Transverse colon (tissue), 4 donors: Measurements from ENCODE around the gene PPP1R15B. TPM values are rescaled to one million over a fixed set of nuclear protein-coding genes. Genes with fewer than 3 reads are reported as not detected.

Source experiments
- DNase-seq: peaks from one replicate; pipeline ENCODE4 v3.0.0-alpha.2; 2019
- H3K27ac ChIP-seq, 4 donors: fragments of 200-600 bp; sonication (generic); 2 replicates each; pipeline ENCODE4 v1.5.1; 2016 to 2018; ENCODE audit warnings: inconsistent platforms in 4 of 4
- H3K27me3 ChIP-seq: fragments of 200-600 bp; sonication (generic); 2 replicates; pipeline ENCODE4 v1.5.1; 2017; ENCODE audit warnings: inconsistent platforms
- H3K36me3 ChIP-seq, 4 donors: fragments of 200-600 bp; sonication (generic); 2 replicates each; pipeline ENCODE4 v1.5.1; 2017 to 2019; ENCODE audit warnings: inconsistent platforms in 4 of 4
- H3K4me1 ChIP-seq, 4 donors: fragments of 200-600 bp; sonication (generic); 2 replicates each; pipeline ENCODE4 v1.5.1; 2017 to 2020; ENCODE audit warnings: inconsistent platforms in 4 of 4
- H3K4me3 ChIP-seq, 4 donors: fragments of 200-600 bp; sonication (generic); 1 replicate in 1 of 4; 2 replicates in 3 of 4; pipeline versions ENCODE4 v1.5.1 to v1.6.1; 2017 to 2019; ENCODE audit warnings: inconsistent platforms in 4 of 4
- H3K9me3 ChIP-seq, 2 donors: fragments of 200-600 bp; sonication (generic); 2 replicates each; pipeline ENCODE4 v1.5.1; 2017 to 2019; ENCODE audit warnings: inconsistent platforms in 2 of 2
- EP300 ChIP-seq: sonication (generic); formaldehyde crosslinking; IDR thresholded peaks from one replicate; pipeline ENCODE4 v1.6.1; 2017; ENCODE audit warnings: antibody characterized with exemption, low read depth
- POLR2A ChIP-seq: fragments of 450-650 bp; IDR thresholded peaks from one replicate; pipeline ENCODE4 v1.6.1; 2016; ENCODE audit warnings: antibody characterized with exemption, mild to moderate bottlenecking, moderate library complexity
- POLR2AphosphoS5 ChIP-seq, 3 donors: sonication (generic); formaldehyde crosslinking; IDR thresholded peaks; one replicate each; pipeline ENCODE4 v1.6.1; 2016; ENCODE audit warnings: antibody characterized with exemption in 3 of 3
- WGBS, 2 donors: methylation state at CpG; one replicate each; pipeline ENCODE4 v1.1.5; 2018; ENCODE audit warnings: low coverage in 1 of 2; 5-methylcytosine and 5-hydroxymethylcytosine counted together
- in situ Hi-C, 4 donors: fragments of 200-750 bp; cut with MboI; loops; one replicate each; pipeline versions ENCODE4 v1.15.0 to v1.15.1; 2017; ENCODE audit warnings: low sequenced_read_pairs in 3 of 4, low pct_ligation_motif_present in 1 of 4, low pct_unique_long_range_greater_than_20kb in 1 of 4
- intact Hi-C: fragments of 100-400 bp; cut with DNase I; formaldehyde crosslinking; loops from one replicate; pipeline ENCODE4 v1.15.1; 2023; ENCODE audit warnings: low total_unique reads
- total RNA-seq, 4 donors: library from RNA; depleted of rRNA; stranded (reverse); fragments of >200 nt; gene quantifications; one replicate each; pipeline ENCODE4 v1.1.0, GENCODE V29; 2016
- TF ChIP-seq, protein P1 (sequence below), 5 experiments: fragments of 200-600 bp in 3 of 5; fragments of 450-650 bp in 2 of 5; sonication (generic) in 3 of 5; IDR thresholded peaks; 1 replicate in 2 of 5; 2 replicates in 3 of 5; pipeline ENCODE4 v1.5.1; 2016 to 2017; ENCODE audit warnings: antibody characterized with exemption in 5 of 5, inconsistent platforms in 3 of 5, mild to moderate bottlenecking in 2 of 5, moderate library complexity in 1 of 5

PPP1R15B gene
- total RNA-seq, 4 donors from 2014 or later = 30.8 to 74.2 (median 54.5) TPM

DNA sequence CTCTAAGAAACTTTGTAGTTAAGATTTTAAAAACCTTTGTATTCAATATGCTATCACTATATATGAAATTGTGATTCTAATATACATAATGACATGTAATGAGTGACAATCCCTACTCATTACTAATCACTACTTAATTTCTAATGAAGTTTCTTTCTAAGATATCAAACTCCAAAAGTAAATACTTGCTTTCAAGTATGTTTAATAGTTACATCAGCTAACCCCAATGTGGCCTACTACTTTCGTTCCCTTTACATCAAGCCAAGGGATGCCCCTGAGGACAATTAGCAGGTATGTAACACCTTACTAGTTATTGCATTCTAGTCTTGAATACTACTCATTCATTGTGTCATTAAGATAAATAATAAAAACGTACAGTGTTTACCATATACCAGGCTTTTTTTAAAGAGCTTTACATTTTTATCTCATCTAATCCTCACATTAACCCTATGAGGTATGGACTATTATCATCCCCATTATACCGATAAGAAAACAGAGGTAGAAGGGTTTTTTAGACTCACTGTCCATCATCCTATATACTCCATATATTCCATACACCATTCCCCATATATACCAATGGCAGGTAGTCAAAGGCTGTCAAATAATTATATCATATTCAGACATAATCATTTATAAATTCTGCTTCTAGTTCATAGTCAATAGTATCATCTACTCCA, 4.2 kb downstream of the PPP1R15B start:
- Histone ChIP-seq H3K4me1 (peaks cover 19 to 39% (median 35%) of the 10 kb centered on the region in 4 donors), H3K27ac (peak overlapping the region; percentile 97 to 100 (median 100)), H3K9me3 (no peaks in the 10 kb centered on the region), H3K36me3 (peaks cover 0 to 30% (median 14%) of the 10 kb centered on the region in 4 donors), H3K4me3 (peak overlapping the region; percentile 63 to 94 (median 82)), H3K27me3 (no peaks in the 10 kb centered on the region)
- WGBS, 2 donors = 0 to 1% methylated on average over 3 of the region's 3 CpGs
- TF ChIP-seq, protein P1, sequence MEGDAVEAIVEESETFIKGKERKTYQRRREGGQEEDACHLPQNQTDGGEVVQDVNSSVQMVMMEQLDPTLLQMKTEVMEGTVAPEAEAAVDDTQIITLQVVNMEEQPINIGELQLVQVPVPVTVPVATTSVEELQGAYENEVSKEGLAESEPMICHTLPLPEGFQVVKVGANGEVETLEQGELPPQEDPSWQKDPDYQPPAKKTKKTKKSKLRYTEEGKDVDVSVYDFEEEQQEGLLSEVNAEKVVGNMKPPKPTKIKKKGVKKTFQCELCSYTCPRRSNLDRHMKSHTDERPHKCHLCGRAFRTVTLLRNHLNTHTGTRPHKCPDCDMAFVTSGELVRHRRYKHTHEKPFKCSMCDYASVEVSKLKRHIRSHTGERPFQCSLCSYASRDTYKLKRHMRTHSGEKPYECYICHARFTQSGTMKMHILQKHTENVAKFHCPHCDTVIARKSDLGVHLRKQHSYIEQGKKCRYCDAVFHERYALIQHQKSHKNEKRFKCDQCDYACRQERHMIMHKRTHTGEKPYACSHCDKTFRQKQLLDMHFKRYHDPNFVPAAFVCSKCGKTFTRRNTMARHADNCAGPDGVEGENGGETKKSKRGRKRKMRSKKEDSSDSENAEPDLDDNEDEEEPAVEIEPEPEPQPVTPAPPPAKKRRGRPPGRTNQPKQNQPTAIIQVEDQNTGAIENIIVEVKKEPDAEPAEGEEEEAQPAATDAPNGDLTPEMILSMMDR (IDR thresholded peaks at IDR 0.05) = no peak
- TF ChIP-seq EP300 (no peak), POLR2A (no peak), POLR2AphosphoS5 (IDR thresholded peaks at IDR 0.05) (no peak)
- in situ Hi-C loops (no loop called here), intact Hi-C loops (no loop called here)
- DNase-seq = no peak

GRCh38 chr1:204406621-204407020, 5.0 kb downstream of the PPP1R15B start:
- Histone ChIP-seq H3K4me1 (peaks cover 19 to 35% (median 30%) of the 10 kb centered on the region in 4 donors), H3K4me3 (peak overlapping the region in 3 of 4 donors; percentile 73 to 94 (median 92)), H3K9me3 (no peaks in the 10 kb centered on the region), H3K27ac (peak overlapping the region; percentile 11 to 100 (median 21)), H3K36me3 (peaks cover 0 to 30% (median 14%) of the 10 kb centered on the region in 4 donors), H3K27me3 (no peaks in the 10 kb centered on the region)
- no peak for TF ChIP-seq POLR2AphosphoS5 (IDR thresholded peaks at IDR 0.05)
- TF ChIP-seq POLR2A = no peak
- TF ChIP-seq, protein P1 (IDR thresholded peaks at IDR 0.05) = no peak
- no peak for TF ChIP-seq EP300
- intact Hi-C loops = no loop called here
- 42 to 51% methylated on average over 4 of the region's 4 CpGs for WGBS, 2 donors
- in situ Hi-C loops = no loop called here
- DNase-seq = no peak

- peak overlapping the region in 3 of 4 donors; percentile 11 to 100 (median 12) for H3K27ac ChIP-seq
- intact Hi-C loops = no loop called here
- 27 to 33% methylated on average over 2 of the region's 2 CpGs for WGBS, 2 donors
- H3K36me3 ChIP-seq = peaks cover 0 to 30% (median 14%) of the 10 kb centered on the region in 4 donors
- in situ Hi-C loops = no loop called here
- no peak for DNase-seq
- H3K4me3 ChIP-seq = peak overlapping the region in 2 of 4 donors; percentile 92 to 94
- peaks cover 19 to 35% (median 30%) of the 10 kb centered on the region in 4 donors for H3K4me1 ChIP-seq
- no peak for TF ChIP-seq POLR2A
- TF ChIP-seq EP300 = no peak
- no peak for TF ChIP-seq POLR2AphosphoS5 (IDR thresholded peaks at IDR 0.05)
- TF ChIP-seq, protein P1 (IDR thresholded peaks at IDR 0.05) = no peak
- H3K9me3 ChIP-seq = no peaks in the 10 kb centered on the region
- H3K27me3 ChIP-seq = no peaks in the 10 kb centered on the region
These were observed 5.6 kb downstream of the PPP1R15B start for GRCh38 chr1:204405988-204406387.

GRCh38 chr1:204404629-204405028, 7.0 kb downstream of the PPP1R15B start:
- H3K27ac ChIP-seq = no peak overlapping the region
- H3K36me3 ChIP-seq = peaks cover 0 to 37% (median 15%) of the 10 kb centered on the region in 4 donors
- in situ Hi-C loops = no loop called here

More at GRCh38 chr1:204404629-204405028, 7.0 kb downstream of the PPP1R15B start:
- intact Hi-C loops = no loop called here
- Histone ChIP-seq H3K4me3 (no peak overlapping the region), H3K27me3 (no peaks in the 10 kb centered on the region), H3K4me1 (peaks cover 19 to 35% (median 30%) of the 10 kb centered on the region in 4 donors), H3K9me3 (no peaks in the 10 kb centered on the region)
- 51 to 54% methylated on average over 2 of the region's 2 CpGs for WGBS, 2 donors
- no peak for DNase-seq
- no peak for TF ChIP-seq POLR2A
- no peak for TF ChIP-seq EP300
- TF ChIP-seq POLR2AphosphoS5 (IDR thresholded peaks at IDR 0.05) = no peak
- TF ChIP-seq, protein P1 (IDR thresholded peaks at IDR 0.05) = no peak
